HCT116 (cell line): ENCODE measurements around the gene RHPN2. TPM values are rescaled to one million over a fixed set of nuclear protein-coding genes. Genes with fewer than 3 reads are reported as not detected.

Experiments
- ATAC-seq: fragments of 200-7000 bp; cut with Tn5 transposase; 2 replicates; pipeline ENCODE4 v1.9.1; 2020; ENCODE audit warnings: mild to moderate bottlenecking, moderate library complexity
- BruUV-seq: library from RNA; stranded (reverse); fragments of 400-500 nt; replicated peaks from 2 replicates; lab custom pipeline; 2021; lab: Mats Ljungman, UMichigan
- CTCF ChIA-PET: fragments of 300-600 bp; sonication (Branson Sonifier 250); formaldehyde crosslinking; loops from one replicate; lab custom pipeline; 2021; ENCODE audit warnings: antibody characterized with exemption; lab: Charles Lee
- POLR2A ChIA-PET: fragments of 300-600, 350-600 bp; sonication (Branson Sonifier 250); formaldehyde crosslinking; loops from one replicate; lab custom pipeline; 2021; ENCODE audit warnings: antibody characterized with exemption; lab: Charles Lee
- RAD21 ChIA-PET, 2 experiments: fragments of 300-600 bp; sonication (Branson Sonifier 250); formaldehyde crosslinking; loops; one replicate each; lab custom pipeline; 2023; ENCODE audit warnings: low total read pairs in 2 of 2; ENCODE audit not compliant: uncharacterized antibody in 2 of 2, unreplicated experiment in 2 of 2, low non-redundant PET in 1 of 2; lab: Charles Lee
- DNase-seq: peaks from one replicate; pipeline ENCODE4 v3.0.0-alpha.2; 2010; ENCODE audit warnings: low read depth, low spot score
- H2AFZ ChIP-seq: fragments of 200-600 bp; shearing (Covaris generic), sonication (generic); 2 replicates; pipeline ENCODE4 v1.6.1; 2017; ENCODE audit warnings: low read depth, mixed run types, mixed read lengths, antibody characterized with exemption, low read length; ENCODE audit not compliant: poor library complexity, severe bottlenecking
- H3K27ac ChIP-seq: 2 replicates; pipeline ENCODE4 v1.5.1; 2012; ENCODE audit warnings: low read depth, low read length
- H3K27me3 ChIP-seq: fragments of 200-600 bp; sonication (generic); 2 replicates; pipeline ENCODE4 v1.6.1; 2016; ENCODE audit warnings: mixed run types, low read length, mixed read lengths; ENCODE audit not compliant: insufficient read depth
- H3K36me3 ChIP-seq, 2 experiments: fragments of 200-500 bp in 1 of 2; fragments of 200-600 bp in 1 of 2; sonication (Bioruptor generic) in 1 of 2; sonication (generic) in 1 of 2; 2 replicates each; pipeline versions ENCODE4 v1.5.1 to v1.6.1; 2014 to 2016; ENCODE audit warnings: low read length in 2 of 2, inconsistent platforms in 1 of 2, mixed read lengths in 1 of 2, mixed run types in 1 of 2; ENCODE audit not compliant: insufficient read depth in 2 of 2, control insufficient read depth in 1 of 2
- H3K4me1 ChIP-seq, 2 experiments: fragments of 200-600 bp in 1 of 2; sonication (generic) in 1 of 2; 2 replicates each; pipeline versions ENCODE4 v1.5.1 to v1.6.1; 2012 to 2017; ENCODE audit warnings: low read length in 2 of 2, inconsistent platforms in 1 of 2, mild to moderate bottlenecking in 1 of 2, mixed read lengths in 1 of 2, mixed run types in 1 of 2, moderate library complexity in 1 of 2; ENCODE audit not compliant: insufficient read depth in 2 of 2, control insufficient read depth in 1 of 2
- H3K4me2 ChIP-seq: fragments of 200-600 bp; sonication (generic); 2 replicates; pipeline ENCODE4 v1.6.1; 2017; ENCODE audit warnings: mixed run types, low read length, mixed read lengths
- H3K4me3 ChIP-seq, 2 experiments: fragments of 200-600 bp in 1 of 2; sonication (generic) in 1 of 2; replicated peaks in 1 of 2; 2 replicates each; pipeline ENCODE4 v1.5.1; 2011 to 2016; ENCODE audit warnings: low read length in 2 of 2, control low read depth in 1 of 2, low read depth in 1 of 2, mild to moderate bottlenecking in 1 of 2, mixed read lengths in 1 of 2, mixed run types in 1 of 2
- H3K79me2 ChIP-seq: fragments of 200-600 bp; sonication (generic); 2 replicates; pipeline ENCODE4 v1.6.1; 2017; ENCODE audit warnings: mild to moderate bottlenecking, mixed run types, low read length, moderate library complexity, mixed read lengths; ENCODE audit not compliant: insufficient read depth
- H3K9ac ChIP-seq: fragments of 200-600 bp; sonication (generic); 2 replicates; pipeline ENCODE4 v1.6.1; 2016; ENCODE audit warnings: low read length, mixed read lengths
- H3K9me2 ChIP-seq: fragments of 200-600 bp; sonication (generic), shearing (Covaris generic); 2 replicates; pipeline ENCODE4 v1.6.1; 2017; ENCODE audit warnings: mixed run types, mild to moderate bottlenecking, moderate library complexity; ENCODE audit not compliant: insufficient read depth
- H3K9me3 ChIP-seq, 2 experiments: fragments of 200-500 bp in 1 of 2; fragments of 200-600 bp in 1 of 2; sonication (Bioruptor generic) in 1 of 2; sonication (generic) in 1 of 2; 2 replicates each; pipeline ENCODE4 v1.6.1; 2014 to 2017; ENCODE audit warnings: low read length in 2 of 2, mixed read lengths in 2 of 2, inconsistent platforms in 1 of 2, low read depth in 1 of 2, mild to moderate bottlenecking in 1 of 2, mixed run types in 1 of 2, moderate library complexity in 1 of 2; ENCODE audit not compliant: control insufficient read depth in 1 of 2, insufficient read depth in 1 of 2
- H4K20me1 ChIP-seq: fragments of 200-600 bp; sonication (generic), shearing (Covaris generic); 2 replicates; pipeline ENCODE4 v1.6.1; 2017; ENCODE audit warnings: mixed run types, mild to moderate bottlenecking, moderate library complexity; ENCODE audit not compliant: insufficient read depth
- ATF3 ChIP-seq: IDR thresholded peaks from 2 replicates; pipeline ENCODE4 v1.6.1; 2012
- CBX3 ChIP-seq: IDR thresholded peaks from 2 replicates; pipeline ENCODE4 v1.6.1; 2012; ENCODE audit warnings: low read depth
- CEBPB ChIP-seq: IDR thresholded peaks from 2 replicates; pipeline ENCODE4 v1.6.1; 2012; ENCODE audit warnings: low read depth
- CTCF ChIP-seq, 3 experiments: fragments of 200-600 bp in 1 of 3; sonication (generic) in 1 of 3; IDR thresholded peaks in 2 of 3; conservative IDR thresholded peaks in 1 of 3; 2 replicates each; pipeline ENCODE4 v1.5.1; 2012 to 2017; ENCODE audit warnings: low read depth in 2 of 3, low read length in 2 of 3, antibody characterized with exemption in 1 of 3, borderline replicate concordance in 1 of 3, control low read depth in 1 of 3, mild to moderate bottlenecking in 1 of 3, mixed read lengths in 1 of 3, mixed run types in 1 of 3, moderate library complexity in 1 of 3; ENCODE audit not compliant: insufficient read depth in 1 of 3
- EGR1 ChIP-seq: IDR thresholded peaks from 2 replicates; pipeline ENCODE4 v1.6.1; 2012; ENCODE audit warnings: low read depth
- ELF1 ChIP-seq: IDR thresholded peaks from 2 replicates; pipeline ENCODE4 v1.6.1; 2012; ENCODE audit warnings: low read depth, borderline replicate concordance
- EZH2 ChIP-seq: fragments of 200-600 bp; sonication (generic); IDR thresholded peaks from 2 replicates; pipeline ENCODE4 v1.6.1; 2017; ENCODE audit warnings: antibody characterized with exemption, mixed run types
- EZH2phosphoT487 ChIP-seq: fragments of 200-600 bp; IDR thresholded peaks from 2 replicates; pipeline ENCODE4 v1.6.1; 2018; ENCODE audit warnings: antibody characterized with exemption, borderline replicate concordance
- FOSL1 ChIP-seq: IDR thresholded peaks from 2 replicates; pipeline ENCODE4 v1.6.1; 2012; ENCODE audit warnings: low read depth
- JUND ChIP-seq: IDR thresholded peaks from 2 replicates; pipeline ENCODE4 v1.6.1; 2012
- POLR2AphosphoS5 ChIP-seq: IDR thresholded peaks from 2 replicates; pipeline ENCODE4 v1.6.1; 2011; ENCODE audit warnings: mild to moderate bottlenecking, low read depth, low read length, moderate library complexity
- RAD21 ChIP-seq: IDR thresholded peaks from 2 replicates; pipeline ENCODE4 v1.6.1; 2012; ENCODE audit warnings: low read depth, mild to moderate bottlenecking
- REST ChIP-seq: IDR thresholded peaks from 2 replicates; pipeline ENCODE4 v1.6.1; 2012; ENCODE audit warnings: low read depth
- SIN3A ChIP-seq: IDR thresholded peaks from 2 replicates; pipeline ENCODE4 v1.6.1; 2012; ENCODE audit warnings: low read depth
- SP1 ChIP-seq: IDR thresholded peaks from 2 replicates; pipeline ENCODE4 v1.6.1; 2012; ENCODE audit warnings: low read depth
- SRF ChIP-seq: IDR thresholded peaks from 2 replicates; pipeline ENCODE4 v1.6.1; 2012; ENCODE audit warnings: low read depth
- YY1 ChIP-seq: IDR thresholded peaks from 2 replicates; pipeline ENCODE4 v1.6.1; 2011; ENCODE audit warnings: low read length, low read depth, moderate library complexity, mild to moderate bottlenecking; ENCODE audit not compliant: insufficient replicate concordance; ENCODE audit errors: extremely low read depth
- ZFX ChIP-seq: fragments of 450-650 bp; IDR thresholded peaks from 2 replicates; pipeline ENCODE4 v1.6.1; 2017
- ZNF274 ChIP-seq: fragments of 200-500 bp; sonication (Bioruptor generic); IDR thresholded peaks from 2 replicates; pipeline ENCODE4 v1.6.1; 2014; ENCODE audit warnings: mild to moderate bottlenecking, low read depth, low read length, inconsistent platforms
- intact Hi-C: fragments of 100-400 bp; cut with micrococcal nuclease; formaldehyde crosslinking; loops from 2 replicates; pipeline ENCODE4 v1.10.0; 2022
- total RNA-seq: library from RNA; stranded (reverse); gene quantifications from one replicate; pipeline ENCODE4 v1.2.1, GENCODE V29; 2021; ENCODE audit not compliant: unreplicated experiment

RHPN2 gene
- total RNA-seq, 1 experiment from 2014 or later: 33.3 TPM

- TF ChIP-seq POLR2AphosphoS5: peak; percentile 56
- TF ChIP-seq EZH2phosphoT487: no peak
- no peak for TF ChIP-seq SRF
- TF ChIP-seq ZFX: 0 out of 2 replicates have a peak, but pooled peaks have one; percentile 13
- TF ChIP-seq CEBPB: peak; percentile 40; the same call in 1 of the 2 replicates
These were observed 23.5 kb downstream of the RHPN2 start (continued) for GRCh38 chr19:33040994-33041827.

- Histone ChIP-seq H3K79me2 (peaks cover 83% of the 10 kb centered on the region), H3K27ac (peak overlapping the region; percentile 99), H2AFZ (no peak overlapping the region), H3K4me3 (no peak overlapping the region), H3K9me3 (no peaks in the 10 kb centered on the region), H3K9me2 (no peaks in the 10 kb centered on the region), H4K20me1 (no peaks in the 10 kb centered on the region), H3K9ac (peak overlapping the region; percentile 58; the same call in 1 of the 2 replicates), H3K4me1 (peaks cover 58 to 68% of the 10 kb centered on the region in 2 experiments)
- ChIA-PET CTCF (no interaction called here), RAD21 (no interaction called here), POLR2A (interaction anchor here (1.1 kb wide), 1 partner anchor 16 kb away, joined by 4 read pairs; no protein-coding TSS in a partner anchor)
- DNase-seq: no peak
- intact Hi-C loops: no loop called here
- ATAC-seq: no peak
- no TSS peak for BruUV-seq
- TF ChIP-seq ELF1: no peak
- no peak for TF ChIP-seq SRF
- TF ChIP-seq REST: no peak
- TF ChIP-seq ZFX: no peak
- TF ChIP-seq POLR2AphosphoS5: no peak
- TF ChIP-seq RAD21: no peak
- no peak for TF ChIP-seq CEBPB
- TF ChIP-seq EZH2: no peak
- TF ChIP-seq CBX3: no peak
- TF ChIP-seq JUND: no peak
- no peak for TF ChIP-seq YY1
- no peak for TF ChIP-seq SIN3A
- TF ChIP-seq ATF3: no peak
- no peak for TF ChIP-seq CTCF (IDR thresholded peaks at IDR 0.05 in 2 of 3, conservative IDR thresholded peaks at IDR 0.05 in 1 of 3; ENCODE audit: borderline replicate concordance in 1 of 3, insufficient read depth in 1 of 3, low read depth in 2 of 3, low read length in 2 of 3)
- no peak for TF ChIP-seq FOSL1
- TF ChIP-seq EZH2phosphoT487: no peak
- no peak for TF ChIP-seq SP1
- TF ChIP-seq ZNF274: no peak
- TF ChIP-seq EGR1: no peak
- TF ChIP-seq, all 23 proteins: peak for 0
- H3K36me3 ChIP-seq: peaks cover 0 to 11% of the 10 kb centered on the region in 2 experiments; a peak in 2 of 4 replicates
- no peaks in the 10 kb centered on the region for H3K27me3 ChIP-seq
- H3K4me2 ChIP-seq: 0 out of 2 replicates have a peak overlapping the region, but pooled peaks have one; percentile 67
These were observed 24.9 kb downstream of the RHPN2 start for GRCh38 chr19:33039815-33040214.
